Testis (tissue), 2 donors: ENCODE measurements around the gene UTS2B.

Source experiments
- POLR2A ChIP-seq: fragments of 450-650 bp; IDR thresholded peaks from one replicate; pipeline ENCODE4 v1.6.1; 2017; ENCODE audit warnings: antibody characterized with exemption, mild to moderate bottlenecking, moderate library complexity
- TF ChIP-seq, protein P1 (sequence below), 3 experiments: fragments of 450-650 bp in 2 of 3; fragments of 200-600 bp in 1 of 3; sonication (generic) in 1 of 3; IDR thresholded peaks; one replicate each; pipeline ENCODE4 v1.5.1; 2016 to 2019; ENCODE audit warnings: antibody characterized with exemption in 3 of 3, mild to moderate bottlenecking in 2 of 3, moderate library complexity in 1 of 3

DNA sequence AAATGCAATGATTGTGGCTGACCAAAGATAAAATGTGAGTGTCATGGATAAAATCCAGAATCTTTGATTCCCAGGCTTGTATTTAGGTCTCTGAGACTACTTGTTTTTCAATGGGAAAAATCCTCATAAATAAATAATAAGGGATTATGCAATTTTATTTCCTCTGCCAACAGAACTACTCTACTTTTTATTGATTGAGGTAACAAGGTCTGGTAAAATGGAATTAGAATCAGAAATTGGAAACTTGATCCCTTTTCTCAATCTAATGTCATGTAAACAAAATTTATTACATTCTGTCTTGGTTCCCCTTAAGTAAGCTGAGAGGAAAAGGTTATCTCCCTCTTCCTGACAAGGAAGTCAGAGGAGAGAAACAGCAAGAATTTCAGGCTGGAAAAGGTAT lies 49.4 kb downstream of the UTS2B start:
- TF ChIP-seq, protein P1, sequence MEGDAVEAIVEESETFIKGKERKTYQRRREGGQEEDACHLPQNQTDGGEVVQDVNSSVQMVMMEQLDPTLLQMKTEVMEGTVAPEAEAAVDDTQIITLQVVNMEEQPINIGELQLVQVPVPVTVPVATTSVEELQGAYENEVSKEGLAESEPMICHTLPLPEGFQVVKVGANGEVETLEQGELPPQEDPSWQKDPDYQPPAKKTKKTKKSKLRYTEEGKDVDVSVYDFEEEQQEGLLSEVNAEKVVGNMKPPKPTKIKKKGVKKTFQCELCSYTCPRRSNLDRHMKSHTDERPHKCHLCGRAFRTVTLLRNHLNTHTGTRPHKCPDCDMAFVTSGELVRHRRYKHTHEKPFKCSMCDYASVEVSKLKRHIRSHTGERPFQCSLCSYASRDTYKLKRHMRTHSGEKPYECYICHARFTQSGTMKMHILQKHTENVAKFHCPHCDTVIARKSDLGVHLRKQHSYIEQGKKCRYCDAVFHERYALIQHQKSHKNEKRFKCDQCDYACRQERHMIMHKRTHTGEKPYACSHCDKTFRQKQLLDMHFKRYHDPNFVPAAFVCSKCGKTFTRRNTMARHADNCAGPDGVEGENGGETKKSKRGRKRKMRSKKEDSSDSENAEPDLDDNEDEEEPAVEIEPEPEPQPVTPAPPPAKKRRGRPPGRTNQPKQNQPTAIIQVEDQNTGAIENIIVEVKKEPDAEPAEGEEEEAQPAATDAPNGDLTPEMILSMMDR (IDR thresholded peaks at IDR 0.05) = no peak
- no peak for TF ChIP-seq POLR2A
